HG03571 (cell line): Measurements from ENCODE around the gene ATG10.
"Not testable (repeated sequence)": the region's sequence is repeated elsewhere in the genome, so short reads cannot be mapped to it uniquely, and the experiment has no call there.

ENCODE experiments used
- ATAC-seq: cut with Tn5 transposase; IDR thresholded peaks from one replicate; pipeline ENCODE4 v1.9.1; 2021; ENCODE audit not compliant: unreplicated experiment

The ATG10 gene

DNA sequence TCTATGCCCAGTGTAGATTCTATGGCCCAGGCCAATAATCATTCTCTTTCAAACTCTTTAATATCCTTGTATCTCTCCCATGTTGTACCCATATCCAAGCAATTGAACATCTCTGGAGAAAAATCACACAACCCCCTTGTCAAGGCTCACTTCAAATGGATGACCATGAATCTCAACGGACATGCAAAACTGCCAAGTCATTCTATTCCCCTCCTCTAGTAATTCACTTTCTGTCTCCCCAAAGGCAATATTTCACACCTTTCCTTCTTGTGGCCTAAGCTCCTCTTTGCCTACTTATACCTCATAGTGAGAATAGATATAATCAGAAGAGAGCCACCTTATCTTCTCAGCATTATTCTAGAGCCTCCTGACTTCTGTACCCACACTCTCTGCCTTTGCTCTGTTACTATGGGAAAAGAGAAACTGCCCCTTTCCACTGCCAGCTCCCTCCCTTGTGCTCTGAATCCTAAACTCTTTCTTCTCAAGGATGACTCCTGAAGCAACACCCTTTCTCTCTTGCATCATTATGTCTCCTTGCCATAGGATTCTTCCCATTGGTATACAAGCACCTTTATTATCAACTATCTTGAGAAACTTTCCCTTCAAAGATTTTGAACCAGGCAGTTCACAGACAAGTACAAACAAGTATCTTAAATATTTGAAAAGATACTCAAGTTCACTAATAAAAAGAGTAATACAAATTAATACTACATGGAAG, 240.2 kb downstream of the ATG10 start:
- ATAC-seq = no peak

DNA sequence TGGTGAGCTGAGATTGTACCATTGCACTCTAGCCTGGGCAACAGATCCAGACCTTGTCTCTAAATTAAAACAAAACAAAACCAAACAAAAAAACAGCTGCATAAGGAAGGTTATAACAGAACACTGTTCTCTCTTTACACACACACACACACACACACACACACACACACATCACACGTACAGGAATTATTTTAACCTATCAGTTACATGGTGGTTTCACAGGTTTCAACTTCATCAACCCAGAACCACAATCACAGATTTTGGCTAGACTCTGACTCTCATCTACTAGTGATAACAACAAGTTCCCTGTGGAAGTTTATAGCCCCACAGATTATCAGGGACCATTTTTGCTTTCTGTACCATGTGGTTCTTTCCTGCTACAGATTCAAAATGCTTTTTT, 246.1 kb downstream of the ATG10 start:
- no peak for ATAC-seq

DNA sequence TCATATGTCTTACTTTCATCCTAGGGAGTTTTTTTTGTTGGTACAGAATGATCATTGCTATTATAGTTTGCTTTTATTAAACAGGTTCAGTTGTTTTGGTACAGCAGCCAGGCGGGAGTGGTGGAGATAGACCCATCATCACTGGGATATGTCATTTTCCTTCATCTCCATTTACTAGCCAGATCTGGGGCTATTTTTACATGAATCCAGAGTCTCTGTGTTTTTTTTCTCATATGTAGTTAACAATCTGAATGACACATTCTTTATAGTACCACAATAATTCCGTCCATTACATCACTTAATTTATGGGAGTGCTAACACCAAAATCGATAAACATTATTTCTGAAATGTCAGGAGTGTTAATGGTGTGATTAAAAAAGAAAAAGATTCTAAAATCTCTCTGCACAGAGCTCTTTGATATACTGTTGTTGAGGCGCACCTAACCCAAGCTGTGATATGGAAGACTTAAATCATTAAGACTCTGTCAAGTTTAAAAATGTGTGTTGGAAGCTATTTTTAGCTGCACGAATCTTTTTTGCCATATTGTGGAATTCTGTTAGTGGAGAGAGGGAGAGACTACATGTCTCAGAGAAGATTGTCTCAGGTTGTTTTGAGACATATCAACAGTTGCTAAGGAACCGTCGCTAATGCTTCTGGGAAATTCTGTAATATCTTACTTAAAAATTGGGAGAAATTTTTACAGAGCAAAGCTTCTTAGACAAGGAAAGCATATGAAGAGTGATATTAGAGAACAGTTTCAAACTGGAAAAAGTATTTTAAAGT, 246.7 kb downstream of the ATG10 start:
- no peak for ATAC-seq

DNA sequence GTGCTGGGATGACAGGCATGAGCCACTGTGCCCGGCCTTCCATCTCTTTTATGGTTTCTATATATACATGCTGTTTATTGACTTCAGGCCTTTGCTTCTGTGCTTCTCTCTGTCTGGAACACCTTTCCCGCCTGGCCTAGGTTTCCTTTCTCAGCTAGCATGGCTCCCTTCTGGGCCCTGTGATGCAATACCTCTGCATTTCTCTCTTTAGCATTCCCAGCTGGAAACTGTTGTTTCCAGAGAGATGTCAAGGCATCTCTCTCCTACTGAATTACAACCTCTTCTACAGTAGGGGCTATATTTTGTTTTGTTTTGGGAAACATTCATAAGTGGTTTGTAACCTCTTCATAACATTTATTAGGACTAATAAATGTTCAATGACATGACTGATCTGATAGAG, 249.2 kb downstream of the ATG10 start:
- no peak for ATAC-seq

DNA sequence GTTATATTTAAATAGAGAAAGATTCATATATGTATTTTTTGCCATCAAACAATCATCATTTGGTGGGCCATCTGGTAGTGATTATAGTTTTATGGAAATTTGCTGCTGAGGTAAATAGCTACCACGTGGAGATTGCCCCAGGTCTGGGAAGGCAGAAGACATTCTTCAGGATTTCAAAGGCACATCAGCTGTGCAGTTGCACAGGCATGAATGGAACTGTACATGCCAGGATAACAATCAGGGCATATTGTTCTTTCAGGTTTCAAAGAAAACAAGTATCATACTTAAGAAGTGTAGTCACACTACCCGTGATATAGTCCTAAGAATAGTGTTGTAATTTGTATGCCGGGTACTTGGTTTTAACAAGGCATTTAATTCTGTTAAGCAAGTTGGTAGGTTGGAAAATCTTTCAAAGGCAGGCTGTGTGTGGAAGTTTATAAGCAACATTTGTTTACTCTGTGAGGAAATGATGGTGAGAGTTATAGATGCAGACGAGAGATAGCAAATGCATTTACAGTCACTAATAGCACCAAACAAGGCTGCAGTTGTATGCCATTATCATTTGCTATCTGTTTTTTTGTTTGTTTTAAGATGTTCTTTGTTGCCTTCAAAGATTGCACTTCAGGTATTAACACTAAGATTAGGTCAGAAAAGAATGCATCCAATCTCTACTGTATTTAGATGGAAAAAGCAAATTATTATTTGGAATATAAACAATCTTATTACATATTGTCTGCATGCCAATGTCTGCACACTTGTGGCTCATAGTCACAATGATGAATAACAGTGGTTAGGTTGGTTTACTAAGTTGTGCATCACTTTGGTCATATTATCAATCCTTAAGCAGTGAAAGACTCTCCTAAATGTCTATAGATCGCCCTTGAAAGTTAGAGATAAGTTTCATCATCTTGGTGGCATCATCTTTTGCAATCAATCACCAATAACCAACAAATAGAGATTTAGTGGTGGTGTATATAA, 251.1 kb downstream of the ATG10 start:
- no peak for ATAC-seq

DNA sequence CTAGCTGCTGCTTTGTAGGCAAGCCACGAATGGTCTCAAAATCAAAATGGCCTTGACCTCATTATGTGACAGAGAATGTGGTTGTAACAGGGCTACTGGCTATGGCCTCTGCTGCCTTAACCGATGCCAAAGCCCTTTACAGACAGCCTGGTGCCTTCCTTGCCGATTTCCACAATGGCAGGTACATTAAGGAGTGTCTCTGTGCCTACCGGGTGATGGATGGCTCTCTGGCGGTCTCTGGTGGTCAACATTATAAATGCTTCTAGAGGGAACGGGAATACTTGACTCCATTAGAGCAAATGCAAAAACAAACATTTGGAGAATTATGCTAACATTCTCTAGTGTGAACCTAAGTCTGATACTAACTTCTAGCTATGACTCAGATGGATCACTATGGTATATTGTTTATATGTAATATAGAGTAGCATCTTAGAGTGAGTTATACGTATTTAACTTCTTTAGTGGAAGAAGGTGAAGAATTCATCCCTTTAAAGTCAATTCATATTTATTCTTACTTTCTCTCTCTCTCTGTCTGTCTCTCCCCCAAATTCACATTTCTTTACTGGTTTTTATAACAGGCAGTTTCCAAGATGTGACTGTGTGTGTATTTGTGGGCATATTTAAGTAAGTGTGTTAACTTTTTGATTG, 253.8 kb downstream of the ATG10 start:
- ATAC-seq = peak; percentile 72

DNA sequence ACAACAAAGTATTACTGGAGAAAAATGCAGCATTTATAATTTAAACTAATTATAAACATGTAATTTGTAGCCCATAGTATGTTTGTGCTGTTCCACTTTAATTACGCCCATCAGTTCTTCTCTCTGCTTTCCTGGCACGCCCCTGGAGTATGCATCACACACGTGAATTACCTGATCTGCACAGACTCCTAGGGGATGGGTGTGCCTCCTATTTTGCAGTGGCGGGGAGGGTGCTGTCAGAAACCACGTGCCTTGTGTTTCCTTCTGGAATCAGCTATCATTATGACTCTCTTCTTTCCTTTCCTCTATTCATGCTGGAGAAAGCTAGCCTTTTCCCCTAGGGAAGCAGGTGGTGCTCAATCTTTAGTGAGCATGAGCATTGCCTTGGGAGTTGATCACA, 263.1 kb downstream of the ATG10 start:
- ATAC-seq = no peak

DNA sequence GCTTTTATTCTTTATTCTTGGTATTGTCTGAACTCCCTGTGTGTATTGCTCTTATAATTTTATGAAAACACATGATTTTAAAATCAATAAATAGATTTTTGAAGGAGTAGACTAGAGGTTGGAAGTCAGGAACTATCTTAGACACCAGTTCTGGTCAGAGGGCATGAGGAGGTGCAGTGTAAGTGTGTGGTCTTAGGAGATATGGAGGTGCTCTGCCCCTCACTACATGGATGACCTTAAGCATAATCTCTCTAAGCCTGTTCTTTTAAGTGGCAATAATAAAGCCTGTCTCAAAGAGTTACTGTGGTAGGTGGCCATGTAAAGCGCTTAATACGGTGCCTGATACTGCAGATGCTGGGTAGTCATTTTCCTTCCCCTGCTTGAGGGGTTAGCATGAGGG, 272.3 kb downstream of the ATG10 start:
- ATAC-seq = no peak

DNA sequence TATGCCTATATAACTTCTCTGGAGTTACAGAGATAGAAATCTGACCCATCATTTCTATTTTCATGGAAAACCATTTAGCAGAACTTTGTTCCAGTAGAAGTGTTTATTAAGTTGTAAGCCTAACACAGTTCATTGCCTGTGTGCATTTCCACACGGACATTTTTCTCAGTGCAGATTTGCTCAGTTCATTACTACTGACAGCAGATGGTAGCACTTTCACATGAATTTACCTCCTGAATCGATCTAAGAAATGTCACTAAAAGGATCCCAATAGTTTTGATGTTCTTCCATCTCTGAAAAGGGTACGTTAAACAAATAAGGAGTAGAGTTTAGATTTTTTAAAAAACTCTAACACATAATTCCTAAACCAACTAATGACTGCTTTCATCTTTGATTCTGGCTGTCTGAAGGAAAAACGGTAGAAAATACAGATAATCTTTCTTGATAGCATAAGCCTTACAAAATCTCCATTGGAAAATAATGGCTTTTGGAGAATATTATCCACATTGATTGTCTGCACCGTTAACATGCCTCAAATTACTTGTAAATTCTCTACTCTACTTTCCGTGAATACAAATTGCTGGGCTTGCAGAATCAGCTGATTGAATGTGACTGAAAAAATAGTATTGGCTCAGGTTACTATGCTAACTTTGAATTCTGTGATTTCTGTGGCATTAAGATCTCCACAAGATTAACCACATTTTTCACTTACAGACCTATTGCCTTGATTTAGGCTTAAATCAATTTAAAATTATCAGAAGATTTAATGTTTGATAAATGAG, 273.2 kb downstream of the ATG10 start:
- no peak for ATAC-seq

DNA sequence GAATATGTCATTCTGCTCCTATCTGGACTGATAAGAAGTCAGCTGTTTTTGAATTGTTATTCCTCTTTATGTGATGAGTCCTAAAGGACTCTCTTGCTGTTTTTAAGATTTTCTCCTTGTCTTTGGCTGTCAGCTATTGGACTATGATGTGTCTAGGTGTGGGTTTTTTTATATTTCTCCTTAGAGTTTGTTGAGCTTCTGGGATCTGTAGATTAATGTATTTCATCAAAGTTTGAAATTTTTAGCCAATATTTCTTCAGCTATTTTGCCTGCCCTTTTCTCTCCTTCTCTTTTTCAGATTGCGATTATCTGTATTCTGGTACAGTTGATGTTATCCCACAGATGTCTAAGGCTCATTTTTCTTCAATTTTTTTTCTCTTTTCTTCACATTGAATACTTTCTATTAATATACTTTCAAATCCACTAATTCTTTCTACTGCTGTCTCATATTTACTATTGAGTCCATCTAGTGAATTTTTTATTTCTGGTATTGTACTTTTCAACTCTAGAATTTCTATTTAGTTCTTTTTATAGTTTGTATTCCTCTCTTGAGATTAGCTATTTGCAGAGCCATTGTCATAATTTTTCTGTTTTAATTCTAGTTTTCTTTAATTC, 275.2 kb downstream of the ATG10 start:
- ATAC-seq = no peak

DNA sequence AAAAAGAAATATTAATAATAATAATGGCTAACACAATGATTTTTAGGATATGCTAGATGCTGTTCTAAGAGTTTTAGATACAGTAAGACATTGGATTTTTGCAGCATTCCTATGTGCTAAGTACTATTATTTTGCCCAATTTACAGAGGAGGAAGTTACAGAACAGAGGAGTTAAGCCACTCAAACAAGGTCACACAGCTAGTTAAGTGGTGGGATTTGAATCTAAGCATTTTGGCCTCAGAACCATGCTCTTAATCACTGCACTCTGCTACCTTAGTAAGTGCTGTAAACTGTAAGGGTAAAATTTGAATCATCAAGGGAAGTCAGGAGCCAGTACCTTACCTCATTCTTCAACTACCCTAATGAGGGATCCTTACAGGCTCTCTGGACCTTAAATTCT, 280.9 kb downstream of the ATG10 start:
- no peak for ATAC-seq

DNA sequence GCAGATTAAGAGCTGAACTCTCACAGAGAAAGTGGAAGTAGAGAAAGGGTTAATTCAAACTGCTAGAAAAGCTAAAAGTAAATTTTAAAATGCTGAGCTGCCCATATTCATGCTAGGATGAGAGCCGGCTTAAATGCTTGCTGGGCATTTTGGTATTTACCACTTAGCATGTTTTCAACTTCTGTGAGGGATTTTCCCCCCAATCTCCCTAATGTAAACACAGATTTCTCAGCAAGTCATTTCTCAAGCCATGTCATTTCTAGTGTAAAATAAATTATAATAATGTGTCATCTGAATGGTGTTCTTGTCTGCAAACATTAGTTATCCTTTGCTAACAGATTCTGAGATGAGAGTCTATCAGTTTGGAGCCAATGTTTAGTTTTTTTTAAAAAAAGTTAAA, 284.0 kb downstream of the ATG10 start:
- ATAC-seq = no peak

DNA sequence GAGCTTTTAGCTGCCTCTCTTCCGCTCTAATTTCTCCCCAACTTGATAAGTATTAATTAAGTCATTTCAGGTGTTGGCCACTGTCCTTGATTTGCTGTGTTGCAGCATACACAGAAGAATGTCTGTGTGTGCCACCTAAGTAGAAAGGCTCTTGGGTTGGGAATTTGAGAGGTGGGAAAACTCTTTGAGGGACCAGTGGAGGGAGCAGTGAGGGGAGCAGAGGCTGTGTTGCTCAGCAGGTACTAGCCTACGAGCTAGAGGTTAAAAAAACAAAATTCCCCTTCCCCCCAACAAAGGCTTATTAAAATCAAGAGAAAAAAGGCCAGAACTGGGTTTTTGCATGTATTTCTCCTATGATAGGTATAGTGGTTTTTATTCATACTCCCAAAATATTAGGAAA, 285.4 kb downstream of the ATG10 start:
- ATAC-seq = no peak

DNA sequence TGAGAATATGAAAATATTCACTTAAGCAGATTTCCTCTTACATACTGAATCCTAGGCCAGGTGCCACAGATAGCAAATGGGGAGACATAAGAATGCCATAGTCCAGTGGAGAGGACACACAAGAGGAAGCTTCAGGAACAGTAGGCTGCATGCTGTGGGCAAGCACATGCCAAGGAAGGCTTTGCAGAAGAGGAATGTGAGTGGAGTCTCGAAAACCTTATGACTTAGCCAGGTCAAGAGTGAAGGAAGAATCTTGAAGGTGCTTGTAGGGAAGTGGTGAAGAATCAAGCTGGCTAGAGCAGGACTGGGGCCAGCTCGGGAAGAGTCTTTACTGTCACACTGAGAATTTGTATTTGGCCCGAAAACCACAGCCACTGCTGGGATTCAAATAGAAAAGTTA, 285.9 kb downstream of the ATG10 start:
- no peak for ATAC-seq

DNA sequence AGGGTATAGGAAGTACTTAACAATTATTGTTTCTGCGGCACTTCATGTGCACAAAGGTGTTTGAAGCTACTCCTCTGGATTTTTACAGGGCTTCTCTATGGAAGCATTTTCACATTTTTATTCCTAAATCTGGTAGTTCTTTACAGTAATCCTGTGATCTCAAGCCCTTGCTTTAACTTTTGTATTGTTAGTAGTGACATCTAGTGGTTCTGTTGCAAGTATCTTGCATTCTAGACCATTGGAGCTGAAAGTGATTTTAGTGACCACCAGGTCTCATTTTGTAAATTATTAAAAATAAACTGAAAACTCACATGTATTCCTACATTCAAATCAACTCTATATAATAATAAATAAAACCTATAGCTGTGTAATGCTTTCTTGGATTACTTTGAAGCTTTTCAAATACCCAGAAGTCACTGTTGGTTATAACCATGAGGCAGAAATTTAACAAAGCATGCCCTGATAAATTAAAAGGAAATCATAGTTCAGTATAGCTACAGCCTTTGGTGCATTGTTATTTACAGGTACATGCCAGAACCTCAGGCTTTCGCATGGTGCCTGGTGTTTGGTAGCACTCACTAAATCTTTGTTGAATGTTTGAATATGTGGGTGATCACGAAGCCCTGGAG, 287.5 kb downstream of the ATG10 start:
- ATAC-seq = no peak

DNA sequence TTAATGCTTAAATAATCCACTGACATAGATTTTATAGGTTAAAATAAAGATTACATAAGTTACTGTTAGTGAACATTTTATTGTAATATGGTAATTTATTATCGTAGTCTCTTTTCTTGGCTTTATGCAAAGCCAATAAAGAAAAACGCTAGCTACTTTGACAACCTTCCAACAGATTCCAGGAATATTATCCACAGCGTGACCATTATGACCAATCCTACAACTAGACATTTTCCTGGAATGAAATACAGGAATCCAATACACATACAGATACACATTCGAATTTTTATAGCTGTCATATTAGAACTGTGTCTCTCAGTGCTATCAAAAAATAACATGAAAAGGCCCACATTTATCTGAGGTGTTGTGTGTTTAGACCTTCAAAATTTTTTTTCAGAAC, 293.2 kb downstream of the ATG10 start:
- no peak for ATAC-seq

DNA sequence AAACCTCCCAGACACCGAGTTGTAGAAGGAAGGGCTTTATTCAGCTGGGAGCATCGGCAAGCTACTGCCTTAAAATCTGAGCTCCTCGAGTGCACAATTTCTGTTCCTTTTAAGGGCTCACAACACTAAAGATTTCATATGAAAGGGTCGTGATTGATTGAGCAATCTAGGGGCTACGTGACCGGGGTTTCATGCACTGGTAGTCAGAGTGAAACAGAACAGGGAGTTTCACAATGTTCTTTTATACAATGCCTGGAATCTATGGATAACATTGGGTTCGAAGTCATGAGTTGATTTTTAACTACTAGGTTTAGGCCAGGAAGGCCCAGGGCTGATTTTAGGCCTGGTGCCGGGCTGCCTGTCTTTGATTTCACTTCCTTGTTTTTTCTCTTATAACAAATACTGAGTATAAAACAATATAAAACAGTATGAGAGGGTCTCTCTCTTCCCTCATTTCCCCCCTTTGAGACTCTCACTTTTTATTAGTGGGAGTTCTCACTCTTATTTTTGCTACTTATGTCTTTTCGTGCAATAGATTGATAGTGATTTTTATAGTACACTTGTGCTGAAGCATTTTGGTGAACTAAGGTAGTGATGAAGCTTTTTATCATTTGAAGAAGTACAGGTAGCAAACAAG, 295.6 kb downstream of the ATG10 start:
- ATAC-seq = not testable (repeated sequence)

DNA sequence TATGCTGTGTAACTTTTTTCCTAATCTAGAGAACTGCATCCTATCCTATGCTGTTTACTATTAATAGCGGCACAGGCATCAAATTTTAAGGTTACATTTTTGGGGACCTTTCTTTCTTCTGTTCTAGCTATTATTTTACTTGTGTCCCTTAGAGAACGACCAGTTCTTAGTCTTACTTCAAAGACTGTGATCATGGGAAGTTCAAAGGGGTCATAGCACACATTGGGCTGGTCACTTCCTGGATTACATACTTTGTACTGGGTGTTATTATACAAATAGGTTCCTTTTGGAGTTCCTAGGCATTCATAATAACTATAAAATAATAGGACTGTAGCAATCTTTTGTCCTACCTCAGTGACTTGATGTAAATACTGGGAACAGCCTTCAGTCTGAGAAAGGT, 297.5 kb downstream of the ATG10 start:
- ATAC-seq = not testable (repeated sequence)
